Neural progenitor cell (in vitro differentiated cells): Measurements from ENCODE around the gene ACTA1. TPM values are rescaled to one million over a fixed set of nuclear protein-coding genes. Genes with fewer than 3 reads are reported as not detected.
A peak's percentile ranks its signal among the peaks of the same experiment; 100 is the strongest.

Experiments used
- DNase-seq: peaks from one replicate; pipeline ENCODE4 v3.0.0-alpha.2; 2016; ENCODE audit warnings: low spot score
- H2AFZ ChIP-seq: fragments of 200-600 bp; sonication (generic); replicated peaks from 2 replicates; pipeline ENCODE4 v1.6.1; 2016; ENCODE audit warnings: antibody characterized with exemption
- H3F3A ChIP-seq: fragments of 200-600 bp; sonication (generic); 2 replicates; pipeline ENCODE4 v1.6.1; 2016; ENCODE audit warnings: antibody characterized with exemption, low read depth
- H3K27ac ChIP-seq: fragments of 200-600 bp; sonication (generic); 2 replicates; pipeline ENCODE4 v1.5.1; 2016; ENCODE audit warnings: mild to moderate bottlenecking
- H3K27me3 ChIP-seq: fragments of 200-600 bp; sonication (generic); 2 replicates; pipeline ENCODE4 v1.6.1; 2016; ENCODE audit warnings: mild to moderate bottlenecking, moderate library complexity
- H3K36me3 ChIP-seq: fragments of 200-600 bp; sonication (generic); 2 replicates; pipeline ENCODE4 v1.5.1; 2016
- H3K4me1 ChIP-seq: fragments of 200-600 bp; sonication (generic); 2 replicates; pipeline ENCODE4 v1.6.1; 2016; ENCODE audit warnings: mixed run types
- H3K4me2 ChIP-seq: fragments of 200-600 bp; sonication (generic); 2 replicates; pipeline ENCODE4 v1.6.1; 2016
- H3K4me3 ChIP-seq: fragments of 200-600 bp; sonication (generic); 2 replicates; pipeline ENCODE4 v1.5.1; 2016
- H3K79me2 ChIP-seq: fragments of 200-600 bp; sonication (generic); 2 replicates; pipeline ENCODE4 v1.6.1; 2016; ENCODE audit warnings: low read depth
- H3K9ac ChIP-seq: fragments of 200-600 bp; sonication (generic); 2 replicates; pipeline ENCODE4 v1.6.1; 2016
- H3K9me3 ChIP-seq: fragments of 200-600 bp; sonication (generic); 2 replicates; pipeline ENCODE4 v1.5.1; 2016; ENCODE audit warnings: low read depth
- H4K20me1 ChIP-seq: fragments of 200-600 bp; sonication (generic); 2 replicates; pipeline ENCODE4 v1.6.1; 2016; ENCODE audit warnings: low read depth
- H3K27ac Mint-ChIP-seq: 3 replicates; pipeline ENCODE4 v1.8.0; 2021; ENCODE audit warnings: mixed read lengths
- H3K27me3 Mint-ChIP-seq: 2 replicates; pipeline ENCODE4 v1.8.0; 2022; ENCODE audit warnings: low read depth, mild to moderate bottlenecking, inconsistent platforms, moderate library complexity, mixed read lengths; ENCODE audit not compliant: insufficient read depth
- H3K36me3 Mint-ChIP-seq: 3 replicates; pipeline ENCODE4 v1.8.0; 2021; ENCODE audit warnings: mixed read lengths
- H3K4me1 Mint-ChIP-seq: 3 replicates; pipeline ENCODE4 v1.8.0; 2021; ENCODE audit warnings: mixed read lengths
- H3K4me3 Mint-ChIP-seq: 3 replicates; pipeline ENCODE4 v1.8.0; 2021; ENCODE audit warnings: mild to moderate bottlenecking, moderate library complexity, mixed read lengths
- H3K9me3 Mint-ChIP-seq: 3 replicates; pipeline ENCODE4 v1.8.0; 2020; ENCODE audit warnings: mixed read lengths
- EZH2 ChIP-seq: fragments of 200-600 bp; sonication (generic); IDR thresholded peaks from 2 replicates; pipeline ENCODE4 v1.6.1; 2017; ENCODE audit warnings: antibody characterized with exemption, mild to moderate bottlenecking, moderate library complexity
- EZH2phosphoT487 ChIP-seq: fragments of 200-600 bp; sonication (generic); IDR thresholded peaks from 2 replicates; pipeline ENCODE4 v1.6.1; 2017; ENCODE audit warnings: antibody characterized with exemption
- total RNA-seq: library from RNA; depleted of rRNA; stranded (reverse); fragments of >200 nt; gene quantifications from 2 replicates; pipeline ENCODE4 v1.2.3, GENCODE V29; 2015; ENCODE audit warnings: low replicate concordance
- TF ChIP-seq, protein P1 (sequence below): fragments of 200-600 bp; sonication (generic); IDR thresholded peaks from 2 replicates; pipeline ENCODE4 v1.5.1; 2017; ENCODE audit warnings: antibody characterized with exemption, mild to moderate bottlenecking

ACTA1 gene
- total RNA-seq, 1 donor from 2014 or later = 1.2 TPM

DNA sequence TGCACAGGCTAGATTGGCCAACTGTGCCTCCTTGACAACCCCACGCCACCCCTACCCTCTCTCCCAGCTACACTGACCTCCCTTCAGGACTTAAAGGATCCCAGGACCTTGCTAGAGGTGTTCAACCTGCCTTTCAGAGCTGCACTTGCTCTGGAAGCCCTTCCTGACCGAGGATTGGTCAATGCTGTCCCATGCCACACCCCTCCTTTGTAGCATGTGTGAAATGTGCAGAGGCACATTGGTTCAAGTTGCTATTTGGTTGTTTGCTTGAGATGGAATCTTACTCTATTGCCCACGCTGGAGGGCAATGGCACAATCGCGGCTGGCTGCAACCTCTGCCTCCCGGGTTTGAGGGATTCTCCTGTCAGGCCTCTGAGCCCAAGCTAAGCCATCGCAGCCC, 21.8 kb downstream of the ACTA1 start:
- Histone ChIP-seq H3K27me3 (peaks cover 40% of the 10 kb centered on the region), H4K20me1 (peaks cover 18% of the 10 kb centered on the region), H2AFZ (no peak overlapping the region), H3K4me3 (no peak overlapping the region), H3K9ac (no peak overlapping the region), H3K9me3 (no peaks in the 10 kb centered on the region), H3F3A (peaks cover 3% of the 10 kb centered on the region), H3K36me3 (no peaks in the 10 kb centered on the region), H3K4me1 (peaks cover 29% of the 10 kb centered on the region), H3K27ac (no peak overlapping the region), H3K79me2 (no peaks in the 10 kb centered on the region), H3K4me2 (no peak overlapping the region)
- Mint-ChIP-seq H3K36me3 (no peaks in the 10 kb centered on the region), H3K4me1 (peaks cover 31% of the 10 kb centered on the region), H3K4me3 (no peak overlapping the region), H3K9me3 (no peaks in the 10 kb centered on the region), H3K27ac (peak overlapping the region; percentile 78), H3K27me3 (peaks cover 13% of the 10 kb centered on the region)
- no peak for DNase-seq
- no peak for TF ChIP-seq EZH2

- Histone ChIP-seq H4K20me1 (peaks cover 18% of the 10 kb centered on the region), H3F3A (peaks cover 3% of the 10 kb centered on the region), H3K4me1 (peaks cover 32% of the 10 kb centered on the region), H3K9ac (no peak overlapping the region), H3K4me3 (no peak overlapping the region), H3K27me3 (peaks cover 45% of the 10 kb centered on the region), H3K4me2 (no peak overlapping the region), H3K9me3 (no peaks in the 10 kb centered on the region), H3K79me2 (no peaks in the 10 kb centered on the region), H2AFZ (no peak overlapping the region), H3K36me3 (no peaks in the 10 kb centered on the region), H3K27ac (no peak overlapping the region)
- Mint-ChIP-seq H3K27ac (peak overlapping the region; percentile 38), H3K27me3 (peaks cover 16% of the 10 kb centered on the region), H3K4me3 (no peak overlapping the region), H3K4me1 (peaks cover 36% of the 10 kb centered on the region), H3K9me3 (no peaks in the 10 kb centered on the region), H3K36me3 (no peaks in the 10 kb centered on the region)
- TF ChIP-seq EZH2 (no peak), EZH2phosphoT487 (no peak)
- TF ChIP-seq, protein P1, sequence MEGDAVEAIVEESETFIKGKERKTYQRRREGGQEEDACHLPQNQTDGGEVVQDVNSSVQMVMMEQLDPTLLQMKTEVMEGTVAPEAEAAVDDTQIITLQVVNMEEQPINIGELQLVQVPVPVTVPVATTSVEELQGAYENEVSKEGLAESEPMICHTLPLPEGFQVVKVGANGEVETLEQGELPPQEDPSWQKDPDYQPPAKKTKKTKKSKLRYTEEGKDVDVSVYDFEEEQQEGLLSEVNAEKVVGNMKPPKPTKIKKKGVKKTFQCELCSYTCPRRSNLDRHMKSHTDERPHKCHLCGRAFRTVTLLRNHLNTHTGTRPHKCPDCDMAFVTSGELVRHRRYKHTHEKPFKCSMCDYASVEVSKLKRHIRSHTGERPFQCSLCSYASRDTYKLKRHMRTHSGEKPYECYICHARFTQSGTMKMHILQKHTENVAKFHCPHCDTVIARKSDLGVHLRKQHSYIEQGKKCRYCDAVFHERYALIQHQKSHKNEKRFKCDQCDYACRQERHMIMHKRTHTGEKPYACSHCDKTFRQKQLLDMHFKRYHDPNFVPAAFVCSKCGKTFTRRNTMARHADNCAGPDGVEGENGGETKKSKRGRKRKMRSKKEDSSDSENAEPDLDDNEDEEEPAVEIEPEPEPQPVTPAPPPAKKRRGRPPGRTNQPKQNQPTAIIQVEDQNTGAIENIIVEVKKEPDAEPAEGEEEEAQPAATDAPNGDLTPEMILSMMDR = no peak
- no peak for DNase-seq
Measured at GRCh38 chr1:229411434-229412055, 22.3 kb downstream of the ACTA1 start.

- Histone ChIP-seq H3K79me2 (no peaks in the 10 kb centered on the region), H3K27me3 (peaks cover 52% of the 10 kb centered on the region), H3K36me3 (no peaks in the 10 kb centered on the region), H3K4me2 (peak overlapping the region; percentile 8), H4K20me1 (peaks cover 18% of the 10 kb centered on the region), H3K9me3 (no peaks in the 10 kb centered on the region), H3K4me3 (no peak overlapping the region), H3F3A (peaks cover 3% of the 10 kb centered on the region), H3K4me1 (peaks cover 35% of the 10 kb centered on the region), H2AFZ (no peak overlapping the region), H3K27ac (no peak overlapping the region), H3K9ac (no peak overlapping the region)
- Mint-ChIP-seq H3K36me3 (no peaks in the 10 kb centered on the region), H3K27me3 (peaks cover 16% of the 10 kb centered on the region), H3K27ac (peak overlapping the region; percentile 87), H3K9me3 (no peaks in the 10 kb centered on the region), H3K4me3 (peak overlapping the region; percentile 54), H3K4me1 (peaks cover 37% of the 10 kb centered on the region)
- TF ChIP-seq EZH2phosphoT487 = no peak
- no peak for TF ChIP-seq EZH2
- TF ChIP-seq, protein P1 = no peak
- DNase-seq = peak; percentile 56
Measured at GRCh38 chr1:229410692-229411433, 23.0 kb downstream of the ACTA1 start.

GRCh38 chr1:229410370-229410691, 23.6 kb downstream of the ACTA1 start:
- Histone ChIP-seq H3K27me3 (peaks cover 56% of the 10 kb centered on the region), H3K27ac (no peak overlapping the region), H4K20me1 (peaks cover 18% of the 10 kb centered on the region), H3K4me3 (no peak overlapping the region), H3F3A (peaks cover 3% of the 10 kb centered on the region), H3K79me2 (no peaks in the 10 kb centered on the region), H3K4me2 (peak overlapping the region; percentile 8), H3K4me1 (peaks cover 35% of the 10 kb centered on the region), H3K9me3 (no peaks in the 10 kb centered on the region), H2AFZ (no peak overlapping the region), H3K9ac (no peak overlapping the region), H3K36me3 (no peaks in the 10 kb centered on the region)
- peak overlapping the region; percentile 87 for H3K27ac Mint-ChIP-seq
- H3K4me3 Mint-ChIP-seq = peak overlapping the region; percentile 54
- H3K36me3 Mint-ChIP-seq = no peaks in the 10 kb centered on the region
- peaks cover 16% of the 10 kb centered on the region for H3K27me3 Mint-ChIP-seq
- no peak for TF ChIP-seq EZH2
- no peak for TF ChIP-seq EZH2phosphoT487
- TF ChIP-seq, protein P1 = no peak
- DNase-seq = no peak
- H3K4me1 Mint-ChIP-seq = peaks cover 41% of the 10 kb centered on the region
- no peaks in the 10 kb centered on the region for H3K9me3 Mint-ChIP-seq
